Measurements from ENCODE around the gene UBL4B. TPM values are rescaled to one million over a fixed set of nuclear protein-coding genes. Genes with fewer than 3 reads are reported as not detected.

Gene UBL4B
- total and polyA plus RNA-seq, 2 donors (not counting 1 experiment from before 2014, with no cell fraction given) = not detected

GRCh38 chr1:110107867-110108469 is 4.3 kb upstream of the UBL4B start:
- Histone ChIP-seq H2AFZ (ENCODE audit: insufficient read depth, low read depth, low read length, poor library complexity, severe bottlenecking) (no peak overlapping the region), H3K79me2 (ENCODE audit: control insufficient read depth, insufficient read depth, low read length) (no peaks in the 10 kb centered on the region), H3K9me3 (ENCODE audit: control extremely low read depth in 1 of 3, control insufficient read depth in 2 of 3, insufficient read depth in 1 of 3, low read length in 2 of 3) (no peaks in the 10 kb centered on the region), H3K27me3 (replicated peaks in 1 of 4; ENCODE audit: control extremely low read depth in 1 of 4, control insufficient read depth in 3 of 4, insufficient read depth in 4 of 4, low read length in 3 of 4) (peaks cover 0 to 2% (median 0%) of the 10 kb centered on the region in 4 experiments), H3K4me1 (ENCODE audit: control insufficient read depth in 2 of 2, insufficient read depth in 2 of 2, low read length in 2 of 2) (peaks cover under 1 to 7% of the 10 kb centered on the region in 2 donors), H3K9ac (ENCODE audit: low read length) (no peak overlapping the region), H3K27ac (ENCODE audit: low read length in 2 of 2) (no peak overlapping the region), H3K4me2 (replicated peaks; ENCODE audit: low read depth, low read length, poor library complexity, severe bottlenecking) (no peak overlapping the region), H4K20me1 (ENCODE audit: control insufficient read depth, insufficient read depth, low read length, poor library complexity, severe bottlenecking) (no peaks in the 10 kb centered on the region), H3K4me3 (ENCODE audit: control extremely low read depth in 1 of 5, extremely low read depth in 1 of 5, insufficient read depth in 1 of 5, low read depth in 2 of 5, low read length in 4 of 5) (no peak overlapping the region), H3K36me3 (replicated peaks in 1 of 2; ENCODE audit: control extremely low read depth in 1 of 2, control insufficient read depth in 1 of 2, extremely low read depth in 1 of 2, insufficient read depth in 2 of 2, low read length in 1 of 2) (no peaks in the 10 kb centered on the region)
- POLR2A ChIA-PET = no interaction called here
- Mint-ChIP-seq H3K27me3 (peaks cover 28% of the 10 kb centered on the region), H3K4me1 (peaks cover 12% of the 10 kb centered on the region), H3K4me3 (no peak overlapping the region), H3K9me3 (ENCODE audit: insufficient read depth) (no peaks in the 10 kb centered on the region), H3K27ac (no peak overlapping the region)
- 77% methylated on average over 7 of the region's 7 CpGs for WGBS (ENCODE audit: insufficient coverage)
- CTCF ChIA-PET = interaction anchor here (0.8 kb wide), 1 partner anchor 16 kb away, joined by 3 read pairs; no protein-coding TSS in a partner anchor
- TF ChIP-seq EZH2 (IDR thresholded peaks at IDR 0.05; ENCODE audit: borderline replicate concordance, insufficient read depth, low read depth, low read length, poor library complexity, severe bottlenecking) (no peak), CTCF (IDR thresholded peaks at IDR 0.05) (no peak)
- intact Hi-C loops (cut with micrococcal nuclease) = no loop called here
- ATAC-seq (ENCODE audit: low read depth) = no peak
- DNase-seq = no peak

GRCh38 chr1:110111081-110111480 is 1.2 kb upstream of the UBL4B start:
- H3K4me3 Mint-ChIP-seq = no peak overlapping the region
- CTCF ChIA-PET = interaction anchor here (0.6 to 0.9 kb wide), 2 partner anchors 58 to 187 kb away, joined by 3 read pairs; no protein-coding TSS in a partner anchor
- POLR2A ChIA-PET = no interaction called here

More at GRCh38 chr1:110111081-110111480, 1.2 kb upstream of the UBL4B start:
- DNase-seq (no peak), ATAC-seq (ENCODE audit: low read depth) (no peak)
- 90% methylated on average over 4 of the region's 4 CpGs for WGBS (ENCODE audit: insufficient coverage)
- H3K27ac ChIP-seq (ENCODE audit: low read length in 2 of 2) = no peak overlapping the region
- no peak overlapping the region for H3K4me3 ChIP-seq (ENCODE audit: control extremely low read depth in 1 of 5, extremely low read depth in 1 of 5, insufficient read depth in 1 of 5, low read depth in 2 of 5, low read length in 4 of 5)
- intact Hi-C loops (cut with micrococcal nuclease) = no loop called here
- no peaks in the 10 kb centered on the region for H3K9me3 ChIP-seq (ENCODE audit: control extremely low read depth in 1 of 3, control insufficient read depth in 2 of 3, insufficient read depth in 1 of 3, low read length in 2 of 3)
- H3K4me2 ChIP-seq (replicated peaks; ENCODE audit: low read depth, low read length, poor library complexity, severe bottlenecking) = no peak overlapping the region
- no peaks in the 10 kb centered on the region for H3K79me2 ChIP-seq (ENCODE audit: control insufficient read depth, insufficient read depth, low read length)
- H3K27me3 ChIP-seq (replicated peaks in 1 of 4; ENCODE audit: control extremely low read depth in 1 of 4, control insufficient read depth in 3 of 4, insufficient read depth in 4 of 4, low read length in 3 of 4) = peaks cover 0 to 4% (median 1%) of the 10 kb centered on the region in 4 experiments
- no peaks in the 10 kb centered on the region for H3K9me3 Mint-ChIP-seq (ENCODE audit: insufficient read depth)
- H3K27me3 Mint-ChIP-seq = peaks cover 48% of the 10 kb centered on the region
- TF ChIP-seq EZH2 (IDR thresholded peaks at IDR 0.05; ENCODE audit: borderline replicate concordance, insufficient read depth, low read depth, low read length, poor library complexity, severe bottlenecking) = no peak
- TF ChIP-seq CTCF (IDR thresholded peaks at IDR 0.05) = no peak
- H3K36me3 ChIP-seq (replicated peaks in 1 of 2; ENCODE audit: control extremely low read depth in 1 of 2, control insufficient read depth in 1 of 2, extremely low read depth in 1 of 2, insufficient read depth in 2 of 2, low read length in 1 of 2) = no peaks in the 10 kb centered on the region
- no peak overlapping the region for H2AFZ ChIP-seq (ENCODE audit: insufficient read depth, low read depth, low read length, poor library complexity, severe bottlenecking)
- H3K27ac Mint-ChIP-seq = no peak overlapping the region
- H4K20me1 ChIP-seq (ENCODE audit: control insufficient read depth, insufficient read depth, low read length, poor library complexity, severe bottlenecking) = no peaks in the 10 kb centered on the region
- H3K4me1 ChIP-seq (ENCODE audit: control insufficient read depth in 2 of 2, insufficient read depth in 2 of 2, low read length in 2 of 2) = peaks cover 0 to under 1% of the 10 kb centered on the region in 2 donors
- H3K4me1 Mint-ChIP-seq = peaks cover 2% of the 10 kb centered on the region
- no peak overlapping the region for H3K9ac ChIP-seq (ENCODE audit: low read length)
